A549 (cell line): ENCODE results near the gene TLK1.

Experiments used
- HOXA7 ChIP-seq: fragments of 250-450 bp; sonication (Bioruptor Pico); IDR thresholded peaks from 2 replicates; pipeline ENCODE4 v1.5.0; 2020; ENCODE audit warnings: mild to moderate bottlenecking, moderate library complexity
- KDM1A ChIP-seq: fragments of 200-600 bp; sonication (generic); IDR thresholded peaks from 2 replicates; pipeline ENCODE4 v1.6.1; 2016; ENCODE audit warnings: low read depth, mild to moderate bottlenecking
- NR3C1 ChIP-seq: fragments of >200 bp; sonication (Bioruptor Twin); formaldehyde crosslinking; IDR thresholded peaks from 3 replicates; pipeline ENCODE4 v1.6.1; 2017
- POLR2A ChIP-seq: IDR thresholded peaks from 2 replicates; pipeline ENCODE4 v1.6.1; 2012; ENCODE audit warnings: mild to moderate bottlenecking, low read length

- TF ChIP-seq KDM1A: no peak
- TF ChIP-seq POLR2A: no peak
- TF ChIP-seq NR3C1: no peak
- TF ChIP-seq HOXA7: no peak
These were observed 36.2 kb downstream of the TLK1 start for GRCh38 chr2:171124541-171124940.
